MCF 10A (cell line): ENCODE results near the gene SLC17A7. TPM values are rescaled to one million over a fixed set of nuclear protein-coding genes. Genes with fewer than 3 reads are reported as not detected.

Experiments used
- BruUV-seq: library from RNA; stranded (reverse); fragments of 400-500 nt; replicated peaks from 2 replicates; lab custom pipeline; 2021; lab: Mats Ljungman, UMichigan
- CTCF ChIA-PET: fragments of 300-600 bp; sonication (Branson Sonifier 250); formaldehyde crosslinking; extraction: SDS; loops from one replicate; lab custom pipeline; 2021; ENCODE audit warnings: antibody characterized with exemption, inconsistent platforms; lab: Yijun Ruan, JAX
- POLR2A ChIA-PET: fragments of 300-600, 350-650 bp; sonication (Branson Sonifier 250); formaldehyde crosslinking; extraction: SDS; loops from one replicate; lab custom pipeline; 2020; ENCODE audit warnings: antibody characterized with exemption, inconsistent platforms; lab: Yijun Ruan, JAX
- DNase-seq: peaks from one replicate; pipeline ENCODE4 v3.0.0-alpha.2; 2018; ENCODE audit not compliant: unreplicated experiment
- H3K27ac Mint-ChIP-seq: one replicate; pipeline ENCODE4 v1.8.0; 2022; ENCODE audit warnings: mild to moderate bottlenecking, low read depth, mixed read lengths; ENCODE audit not compliant: unreplicated experiment
- H3K27me3 Mint-ChIP-seq: one replicate; pipeline ENCODE4 v1.8.0; 2022; ENCODE audit warnings: mixed read lengths; ENCODE audit not compliant: insufficient read depth, unreplicated experiment
- H3K36me3 Mint-ChIP-seq: one replicate; pipeline ENCODE4 v1.8.0; 2022; ENCODE audit warnings: mild to moderate bottlenecking, moderate library complexity, mixed read lengths; ENCODE audit not compliant: insufficient read depth, unreplicated experiment
- H3K4me1 Mint-ChIP-seq: one replicate; pipeline ENCODE4 v1.8.0; 2022; ENCODE audit warnings: mixed read lengths; ENCODE audit not compliant: insufficient read depth, unreplicated experiment
- H3K4me3 Mint-ChIP-seq: one replicate; pipeline ENCODE4 v1.8.0; 2022; ENCODE audit warnings: mild to moderate bottlenecking, moderate library complexity, mixed read lengths; ENCODE audit not compliant: unreplicated experiment
- H3K9me3 Mint-ChIP-seq: one replicate; pipeline ENCODE4 v1.8.0; 2022; ENCODE audit warnings: mixed read lengths; ENCODE audit not compliant: unreplicated experiment
- intact Hi-C: fragments of 100-400 bp; cut with micrococcal nuclease; formaldehyde crosslinking; loops from 2 replicates; pipeline ENCODE4 v1.14.1; 2022
- total RNA-seq: library from RNA; stranded (reverse); gene quantifications from 2 replicates; pipeline ENCODE4 v1.2.3, GENCODE V29; 2022
- TF ChIP-seq, protein P1 (sequence below): fragments of 200-600 bp; IDR thresholded peaks from one replicate; pipeline ENCODE4 v1.8.0; 2022; ENCODE audit warnings: antibody characterized with exemption, mild to moderate bottlenecking; ENCODE audit not compliant: unreplicated experiment

The SLC17A7 gene
- total RNA-seq, 1 experiment from 2014 or later: not detected

- H3K9me3 Mint-ChIP-seq: no peaks in the 10 kb centered on the region
- ChIA-PET POLR2A (no interaction called here), CTCF (interaction anchor here (0.6 to 1.2 kb wide), 4 partner anchors 10 to 521 kb away, joined by 3 to 7 read pairs (median 3); no protein-coding TSS in a partner anchor)
- H3K36me3 Mint-ChIP-seq: peaks cover 2% of the 10 kb centered on the region
- no TSS peak for BruUV-seq
- no peak for DNase-seq
- peak overlapping the region; percentile 45 for H3K4me3 Mint-ChIP-seq
- no peaks in the 10 kb centered on the region for H3K4me1 Mint-ChIP-seq
- peaks cover 13% of the 10 kb centered on the region for H3K27me3 Mint-ChIP-seq
- H3K27ac Mint-ChIP-seq: no peak overlapping the region
- intact Hi-C loops: no loop called here
- TF ChIP-seq, protein P1, sequence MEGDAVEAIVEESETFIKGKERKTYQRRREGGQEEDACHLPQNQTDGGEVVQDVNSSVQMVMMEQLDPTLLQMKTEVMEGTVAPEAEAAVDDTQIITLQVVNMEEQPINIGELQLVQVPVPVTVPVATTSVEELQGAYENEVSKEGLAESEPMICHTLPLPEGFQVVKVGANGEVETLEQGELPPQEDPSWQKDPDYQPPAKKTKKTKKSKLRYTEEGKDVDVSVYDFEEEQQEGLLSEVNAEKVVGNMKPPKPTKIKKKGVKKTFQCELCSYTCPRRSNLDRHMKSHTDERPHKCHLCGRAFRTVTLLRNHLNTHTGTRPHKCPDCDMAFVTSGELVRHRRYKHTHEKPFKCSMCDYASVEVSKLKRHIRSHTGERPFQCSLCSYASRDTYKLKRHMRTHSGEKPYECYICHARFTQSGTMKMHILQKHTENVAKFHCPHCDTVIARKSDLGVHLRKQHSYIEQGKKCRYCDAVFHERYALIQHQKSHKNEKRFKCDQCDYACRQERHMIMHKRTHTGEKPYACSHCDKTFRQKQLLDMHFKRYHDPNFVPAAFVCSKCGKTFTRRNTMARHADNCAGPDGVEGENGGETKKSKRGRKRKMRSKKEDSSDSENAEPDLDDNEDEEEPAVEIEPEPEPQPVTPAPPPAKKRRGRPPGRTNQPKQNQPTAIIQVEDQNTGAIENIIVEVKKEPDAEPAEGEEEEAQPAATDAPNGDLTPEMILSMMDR: peak; percentile 50
Observed at GRCh38 chr19:49475995-49476880, 34.9 kb upstream of the SLC17A7 start.

DNA sequence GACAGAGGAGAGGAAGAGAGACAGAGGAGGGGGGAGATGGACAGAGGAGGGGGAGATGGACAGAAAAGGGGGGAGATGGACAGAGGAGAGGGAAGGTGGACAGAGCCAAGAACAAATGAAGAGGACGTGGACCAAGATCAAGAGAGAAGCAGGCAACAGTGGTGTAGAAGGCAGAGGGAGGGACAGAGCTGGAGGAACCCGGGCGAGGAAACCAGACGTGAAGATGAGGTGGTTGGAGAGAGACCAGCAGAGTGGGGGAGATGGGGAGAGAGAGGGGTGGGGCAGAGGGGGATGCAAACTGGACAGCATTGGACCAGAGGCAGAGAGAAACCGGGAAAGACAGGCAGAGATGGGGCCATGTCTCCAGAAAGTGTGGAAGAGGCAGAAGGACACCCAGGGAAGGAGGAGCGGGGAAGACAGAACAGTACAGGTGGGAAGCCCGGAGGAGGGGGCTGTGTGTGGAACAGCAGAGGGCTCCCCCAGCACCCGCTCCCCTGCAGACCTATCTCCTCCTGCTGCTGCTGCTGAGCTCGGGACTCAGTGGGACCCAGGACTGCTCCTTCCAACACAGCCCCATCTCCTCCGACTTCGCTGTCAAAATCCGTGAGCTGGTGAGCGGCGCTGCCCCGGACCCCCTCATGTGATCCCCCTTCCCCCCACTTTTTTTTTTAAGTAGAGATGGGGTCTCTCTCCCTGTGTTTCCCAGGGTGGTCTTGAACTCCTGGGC, 34.0 kb upstream of the SLC17A7 start:
- TF ChIP-seq, protein P1: no peak
- Mint-ChIP-seq H3K9me3 (no peaks in the 10 kb centered on the region), H3K36me3 (peaks cover 5% of the 10 kb centered on the region), H3K4me1 (no peaks in the 10 kb centered on the region), H3K27ac (peak overlapping the region; percentile 59), H3K4me3 (peak overlapping the region; percentile 77), H3K27me3 (peaks cover 13% of the 10 kb centered on the region)
- CTCF ChIA-PET: no interaction called here
- intact Hi-C loops: no loop called here
- BruUV-seq: no TSS peak
- POLR2A ChIA-PET: interaction anchor here (0.7 kb wide), 1 partner anchor 17 kb away, joined by 3 read pairs; no protein-coding TSS in a partner anchor
- no peak for DNase-seq

DNA sequence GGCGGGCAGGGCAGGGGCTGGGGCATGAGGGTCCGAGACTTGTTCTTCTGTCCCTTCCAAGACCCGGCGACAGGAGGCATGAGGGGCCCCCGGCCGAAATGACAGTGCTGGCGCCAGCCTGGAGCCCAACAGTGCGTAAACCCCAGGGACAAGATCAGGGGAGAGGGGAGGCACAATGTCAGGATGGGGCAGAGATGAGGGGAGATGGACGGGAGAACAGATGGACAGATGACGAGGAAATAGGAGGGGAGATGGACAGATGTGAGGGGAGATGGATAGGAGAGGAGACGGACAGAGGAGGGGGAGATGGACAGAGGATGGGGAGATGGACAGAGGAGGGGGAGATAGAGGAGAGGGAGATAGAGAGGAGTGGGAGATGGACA, 33.2 kb upstream of the SLC17A7 start:
- TF ChIP-seq, protein P1: no peak
- no peaks in the 10 kb centered on the region for H3K4me1 Mint-ChIP-seq
- H3K36me3 Mint-ChIP-seq: peaks cover 5% of the 10 kb centered on the region
- no TSS peak for BruUV-seq
- peaks cover 13% of the 10 kb centered on the region for H3K27me3 Mint-ChIP-seq
- POLR2A ChIA-PET: no interaction called here
- H3K4me3 Mint-ChIP-seq: peak overlapping the region; percentile 77
- DNase-seq: no peak
- no peaks in the 10 kb centered on the region for H3K9me3 Mint-ChIP-seq
- peak overlapping the region; percentile 59 for H3K27ac Mint-ChIP-seq
- CTCF ChIA-PET: interaction anchor here (1.2 kb wide), 1 partner anchor 10 kb away, joined by 5 read pairs; no protein-coding TSS in a partner anchor
- intact Hi-C loops: loop anchor here (1.0 kb wide), 1 partner anchor 73 kb away; no protein-coding TSS in a partner anchor
